Measurements from ENCODE around the gene GPR108. TPM values are rescaled to one million over a fixed set of nuclear protein-coding genes. Genes with fewer than 3 reads are reported as not detected.
"Not testable (repeated sequence)": the region's sequence is repeated elsewhere in the genome, so short reads cannot be mapped to it uniquely, and the experiment has no call there.

Gene GPR108
- total RNA-seq, 1 donor from 2014 or later: 55.4 TPM

GRCh38 chr19:6721138-6721474 is 16.3 kb downstream of the GPR108 start:
- DNase-seq (ENCODE audit: low spot score): no peak

- no peak for DNase-seq (ENCODE audit: low spot score)
Observed at GRCh38 chr19:6720369-6721137, 16.8 kb downstream of the GPR108 start, which contains the start of gene C3. Gene C3 (minus strand): TSS chr19:6720650. CDS start chr19:6720589, 61 bp downstream.

GRCh38 chr19:6719992-6720368 is 17.4 kb downstream of the GPR108 start:
- DNase-seq (ENCODE audit: low spot score): no peak

GRCh38 chr19:6719540-6719861 is 17.9 kb downstream of the GPR108 start:
- DNase-seq (ENCODE audit: low spot score): no peak

- DNase-seq (ENCODE audit: low spot score): no peak
Observed at GRCh38 chr19:6718741-6719539, 18.4 kb downstream of the GPR108 start.

GRCh38 chr19:6718111-6718740 is 19.2 kb downstream of the GPR108 start:
- no peak for DNase-seq (ENCODE audit: low spot score)

GRCh38 chr19:6717441-6717971 is 19.9 kb downstream of the GPR108 start:
- no peak for DNase-seq (ENCODE audit: low spot score)

- no peak for DNase-seq (ENCODE audit: low spot score)
Observed at GRCh38 chr19:6717036-6717435, 20.3 kb downstream of the GPR108 start.

GRCh38 chr19:6716610-6716970 is 20.8 kb downstream of the GPR108 start:
- DNase-seq (ENCODE audit: low spot score): no peak

GRCh38 chr19:6714749-6715555 is 22.4 kb downstream of the GPR108 start:
- no peak for DNase-seq (ENCODE audit: low spot score)

- no peak for DNase-seq (ENCODE audit: low spot score)
Observed at GRCh38 chr19:6713773-6714692, 23.3 kb downstream of the GPR108 start.

GRCh38 chr19:6712692-6713670 is 24.4 kb downstream of the GPR108 start:
- no peak for DNase-seq (ENCODE audit: low spot score)

- DNase-seq (ENCODE audit: low spot score): no peak
Observed at GRCh38 chr19:6712231-6712630, 25.1 kb downstream of the GPR108 start.

- no peak for DNase-seq (ENCODE audit: low spot score)
Observed at GRCh38 chr19:6711605-6712004, 25.8 kb downstream of the GPR108 start.

- no peak for DNase-seq (ENCODE audit: low spot score)
Observed at GRCh38 chr19:6711078-6711361, 26.4 kb downstream of the GPR108 start.

- DNase-seq (ENCODE audit: low spot score): no peak
Observed at GRCh38 chr19:6710273-6711077, 26.9 kb downstream of the GPR108 start.

GRCh38 chr19:6709549-6709948 is 27.8 kb downstream of the GPR108 start:
- DNase-seq (ENCODE audit: low spot score): no peak

- DNase-seq (ENCODE audit: low spot score): not testable (repeated sequence)
Observed at GRCh38 chr19:6708913-6709312, 28.5 kb downstream of the GPR108 start.
